GM19043 (cell line): ENCODE data around the gene ZIC4.

Experiments used
- ATAC-seq: cut with Tn5 transposase; IDR thresholded peaks from one replicate; pipeline ENCODE4 v1.9.1; 2021; ENCODE audit warnings: low read depth; ENCODE audit not compliant: unreplicated experiment

The ZIC4 gene

GRCh38 chr3:147377412-147378367 lies 28.7 kb downstream of the ZIC4 start:
- ATAC-seq, result no peak

- no peak for ATAC-seq
Observed at GRCh38 chr3:147373301-147373700, 33.0 kb downstream of the ZIC4 start.

GRCh38 chr3:147372525-147373027 lies 33.8 kb downstream of the ZIC4 start:
- no peak for ATAC-seq

DNA sequence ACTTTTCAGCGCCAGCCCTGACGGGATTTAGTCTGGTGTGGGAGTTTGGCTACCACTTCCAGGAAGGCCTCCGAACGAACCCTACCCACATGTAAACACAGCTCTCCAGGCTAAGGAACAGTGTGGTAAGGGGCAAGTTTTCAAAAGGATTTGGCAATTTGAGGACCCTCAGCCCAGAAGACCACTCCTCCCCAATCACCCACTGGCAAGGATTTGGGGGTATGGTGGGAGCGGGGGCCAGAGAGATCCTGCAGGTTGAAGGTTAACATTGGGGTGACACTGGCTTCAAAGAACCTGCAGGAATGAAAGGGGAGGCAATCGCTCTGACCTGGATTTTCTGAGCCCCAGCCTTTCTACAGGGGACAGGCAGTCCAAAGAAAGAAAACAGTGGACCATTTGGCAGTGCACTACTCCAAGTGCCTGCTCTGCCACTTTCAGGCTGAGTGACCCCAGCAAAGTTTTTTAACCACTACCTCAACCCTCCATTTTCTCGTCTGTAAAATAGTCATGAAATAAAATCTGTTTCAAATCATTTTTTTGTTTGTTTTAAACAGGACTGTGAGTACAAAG lies 34.5 kb downstream of the ZIC4 start:
- no peak for ATAC-seq

DNA sequence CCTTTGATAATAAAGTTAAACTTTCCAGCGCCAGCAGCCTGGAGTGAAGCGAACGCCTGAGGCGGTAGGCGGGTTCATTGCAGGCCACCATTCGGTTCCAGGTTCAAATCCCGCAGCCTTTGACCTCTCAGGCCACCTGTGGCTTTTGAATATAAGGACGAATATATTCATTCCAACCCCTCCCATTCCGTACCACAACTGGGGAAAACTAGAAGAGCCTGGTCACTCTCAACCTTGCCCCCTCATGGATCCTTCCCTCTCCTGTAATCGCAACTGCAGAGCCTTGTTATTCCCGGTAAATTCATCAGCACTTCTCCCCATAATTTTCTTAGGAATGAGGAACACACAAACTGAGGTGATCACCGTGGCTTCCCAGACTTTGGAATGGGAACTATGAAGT lies 35.2 kb downstream of the ZIC4 start:
- no peak for ATAC-seq

- no peak for ATAC-seq
Observed at GRCh38 chr3:147370349-147370748, 36.0 kb downstream of the ZIC4 start.

GRCh38 chr3:147369661-147370123 lies 36.7 kb downstream of the ZIC4 start:
- no peak for ATAC-seq

GRCh38 chr3:147369231-147369630 lies 37.1 kb downstream of the ZIC4 start:
- no peak for ATAC-seq

DNA sequence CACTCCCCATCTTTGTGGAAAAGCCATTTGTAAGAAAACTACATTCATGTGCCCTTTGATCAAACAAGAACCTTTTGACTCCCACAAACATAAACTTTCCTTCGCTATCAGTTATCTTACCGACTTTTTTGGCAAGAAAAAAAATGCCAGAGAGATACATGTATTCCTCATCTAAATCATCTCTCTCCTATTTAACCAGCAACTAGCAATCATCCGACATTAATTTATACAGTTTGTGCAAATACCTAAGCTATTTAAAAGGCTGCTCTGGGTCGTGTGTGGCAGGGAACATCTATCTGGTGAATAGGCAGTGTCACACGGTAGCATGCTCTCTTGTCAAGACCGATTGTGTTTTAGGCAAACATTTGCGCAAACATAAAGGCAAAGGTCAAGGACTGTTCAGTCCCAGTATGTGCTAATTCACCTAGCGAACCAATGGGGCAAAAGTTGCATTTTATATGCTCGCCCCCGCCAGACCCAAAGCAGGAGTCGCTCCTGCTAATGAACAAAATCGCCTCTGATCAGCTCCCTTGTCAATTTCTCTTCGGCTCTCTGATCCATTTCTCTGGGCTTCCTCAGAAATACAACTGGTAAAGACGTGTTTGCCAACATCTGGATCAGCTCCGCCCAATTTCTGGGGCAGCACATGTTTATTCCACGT lies 37.7 kb downstream of the ZIC4 start:
- ATAC-seq, result no peak

GRCh38 chr3:147368151-147368550 lies 38.2 kb downstream of the ZIC4 start:
- ATAC-seq, result no peak

GRCh38 chr3:147367676-147368075 lies 38.7 kb downstream of the ZIC4 start:
- no peak for ATAC-seq

DNA sequence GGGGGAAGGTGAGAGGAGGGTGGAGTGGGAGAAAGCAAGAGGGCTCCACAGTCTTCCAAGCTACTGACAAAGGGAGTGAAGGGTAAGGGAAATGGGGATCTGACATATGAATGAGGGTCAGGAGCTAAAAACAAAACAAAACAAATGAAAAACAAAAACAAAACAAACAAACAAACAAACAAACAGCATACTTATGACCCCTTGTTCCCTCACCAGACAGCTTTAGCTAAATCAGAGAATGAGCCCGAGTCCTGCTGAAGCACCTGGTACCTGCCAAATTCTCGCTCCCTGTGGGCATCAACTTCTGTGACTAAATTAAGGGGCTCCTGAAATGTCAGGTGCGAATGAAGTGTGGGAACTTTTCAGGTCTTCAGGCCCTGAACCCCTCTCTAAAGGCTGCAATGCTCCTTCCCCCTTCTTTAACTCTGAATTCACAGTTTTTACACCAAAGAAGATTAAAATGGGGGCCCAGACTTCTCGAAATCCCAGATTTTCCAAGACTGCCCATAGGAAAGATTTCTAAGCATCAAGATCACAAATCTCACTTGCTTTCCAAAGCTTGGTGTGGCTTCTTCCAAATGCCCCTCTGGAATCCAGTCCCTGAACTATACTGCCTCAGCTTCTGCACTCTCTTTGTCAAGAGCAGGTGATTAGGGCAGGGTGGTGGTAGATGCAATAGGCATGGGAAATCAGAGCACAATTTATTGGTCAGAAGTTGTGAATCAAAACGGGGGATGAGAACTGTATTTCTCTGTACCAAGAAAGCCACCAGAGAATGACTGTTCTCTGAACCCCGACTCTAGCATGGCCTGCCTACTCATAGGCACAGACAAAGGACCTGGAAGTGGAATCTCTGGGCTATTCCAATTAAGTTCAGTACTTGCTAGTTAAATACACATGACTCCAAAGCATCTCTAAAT lies 40.9 kb downstream of the ZIC4 start:
- no peak for ATAC-seq

DNA sequence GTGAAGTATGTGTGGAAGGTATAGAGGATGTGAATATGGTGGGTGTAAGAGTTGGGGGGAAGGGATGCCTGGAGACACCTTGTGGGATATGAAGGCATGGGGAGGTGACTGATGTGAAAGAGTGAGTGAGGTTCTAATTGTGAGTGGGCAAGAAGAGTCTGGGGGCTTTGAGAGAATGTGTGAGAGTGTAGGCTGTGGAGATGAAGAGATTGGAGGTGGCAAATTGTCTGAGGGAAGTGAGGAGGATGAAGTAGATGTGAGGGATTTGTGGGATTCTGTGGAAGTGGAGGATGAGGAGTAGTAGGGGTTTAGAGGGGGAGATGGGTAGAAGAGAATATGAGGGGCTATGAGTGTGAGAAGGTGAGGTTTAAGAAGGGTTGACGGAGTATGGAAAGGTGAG lies 41.6 kb downstream of the ZIC4 start:
- no peak for ATAC-seq

GRCh38 chr3:147361454-147362420 lies 44.6 kb downstream of the ZIC4 start:
- ATAC-seq, result no peak

- no peak for ATAC-seq
Observed at GRCh38 chr3:147360646-147361453, 45.5 kb downstream of the ZIC4 start.

DNA sequence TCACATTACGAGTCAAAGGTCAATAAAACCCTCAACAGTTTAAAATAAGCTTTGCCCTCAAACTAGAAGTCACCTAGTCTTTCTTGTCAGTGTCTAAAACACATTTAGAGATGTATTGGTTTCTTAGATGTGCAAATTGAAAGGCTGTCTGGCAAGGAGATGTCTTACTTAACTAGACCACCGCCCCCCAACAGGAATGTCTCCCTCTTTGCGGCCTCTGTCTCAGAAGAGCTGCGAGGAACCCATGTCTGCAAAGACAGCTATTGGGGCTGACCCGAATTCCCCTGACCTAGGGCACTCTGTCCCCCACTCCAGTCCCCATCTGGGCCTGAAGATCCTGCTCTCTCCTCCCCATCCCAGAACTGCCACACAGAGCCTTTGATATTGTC lies 46.3 kb downstream of the ZIC4 start:
- no peak for ATAC-seq

GRCh38 chr3:147359177-147360050 lies 46.9 kb downstream of the ZIC4 start:
- ATAC-seq, result no peak
